ENCODE results near the gene ADGRD1.

DNA sequence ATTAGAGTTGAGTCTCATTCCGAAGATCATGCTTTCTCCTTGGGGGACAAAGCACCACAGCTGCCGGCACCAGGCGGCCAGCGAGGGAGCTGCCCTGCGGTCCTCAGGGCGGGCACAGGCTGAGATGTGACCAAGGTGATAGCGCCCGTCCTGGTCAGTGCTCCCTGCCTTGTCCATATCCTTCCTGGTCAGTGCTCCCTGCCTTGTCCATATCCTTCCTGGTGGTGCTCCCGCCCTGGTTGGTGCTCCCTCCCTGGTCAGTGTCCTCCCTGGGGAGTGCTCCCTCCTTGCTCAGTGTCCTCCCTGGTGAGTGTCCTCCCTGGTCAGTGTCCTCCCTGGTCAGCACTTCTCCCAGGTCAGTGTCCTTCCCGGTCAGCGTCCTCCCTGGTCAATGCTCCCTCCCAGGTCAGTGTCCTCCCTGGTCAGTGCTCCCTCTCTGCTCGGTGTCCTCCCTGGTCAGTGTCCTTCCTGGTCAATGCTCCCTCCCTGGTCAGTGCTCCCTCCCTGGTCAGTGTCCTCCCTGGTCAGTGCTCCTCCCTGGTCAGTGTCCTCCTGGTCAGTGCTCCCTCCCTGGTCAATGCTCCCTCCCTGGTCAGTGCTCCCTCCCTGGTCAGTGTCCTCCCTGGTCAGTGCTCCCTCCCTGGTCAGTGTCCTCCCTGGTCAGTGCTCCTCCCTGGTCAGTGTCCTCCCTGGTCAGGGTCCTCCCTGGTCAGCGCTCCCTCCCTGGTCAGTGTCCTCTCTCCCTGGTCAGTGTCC, 92.2 kb downstream of the ADGRD1 start:
- TF ChIP-seq POLR2A (IDR thresholded peaks at IDR 0.05), result no peak
- TF ChIP-seq, protein P1, sequence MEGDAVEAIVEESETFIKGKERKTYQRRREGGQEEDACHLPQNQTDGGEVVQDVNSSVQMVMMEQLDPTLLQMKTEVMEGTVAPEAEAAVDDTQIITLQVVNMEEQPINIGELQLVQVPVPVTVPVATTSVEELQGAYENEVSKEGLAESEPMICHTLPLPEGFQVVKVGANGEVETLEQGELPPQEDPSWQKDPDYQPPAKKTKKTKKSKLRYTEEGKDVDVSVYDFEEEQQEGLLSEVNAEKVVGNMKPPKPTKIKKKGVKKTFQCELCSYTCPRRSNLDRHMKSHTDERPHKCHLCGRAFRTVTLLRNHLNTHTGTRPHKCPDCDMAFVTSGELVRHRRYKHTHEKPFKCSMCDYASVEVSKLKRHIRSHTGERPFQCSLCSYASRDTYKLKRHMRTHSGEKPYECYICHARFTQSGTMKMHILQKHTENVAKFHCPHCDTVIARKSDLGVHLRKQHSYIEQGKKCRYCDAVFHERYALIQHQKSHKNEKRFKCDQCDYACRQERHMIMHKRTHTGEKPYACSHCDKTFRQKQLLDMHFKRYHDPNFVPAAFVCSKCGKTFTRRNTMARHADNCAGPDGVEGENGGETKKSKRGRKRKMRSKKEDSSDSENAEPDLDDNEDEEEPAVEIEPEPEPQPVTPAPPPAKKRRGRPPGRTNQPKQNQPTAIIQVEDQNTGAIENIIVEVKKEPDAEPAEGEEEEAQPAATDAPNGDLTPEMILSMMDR (IDR thresholded peaks at IDR 0.05), result no peak
